Jurkat, Clone E6-1 (cell line): ENCODE measurements around the gene GAL. TPM values are rescaled to one million over a fixed set of nuclear protein-coding genes. Genes with fewer than 3 reads are reported as not detected.
"Not testable (repeated sequence)": the region's sequence is repeated elsewhere in the genome, so short reads cannot be mapped to it uniquely, and the experiment has no call there.

Source experiments
- DNase-seq: peaks from one replicate; pipeline ENCODE4 v3.0.0-alpha.2; 2011; ENCODE audit warnings: low read depth, low spot score
- H3K4me3 ChIP-seq: 2 replicates; pipeline ENCODE4 v1.5.1; 2011; ENCODE audit warnings: mild to moderate bottlenecking, low read length, control low read depth, moderate library complexity
- polyA plus RNA-seq: library from polyadenylated mRNA; unstranded; fragments of >200 nt; gene quantifications from one replicate; pipeline ENCODE4 v1.2.1, GENCODE V29; 2012; ENCODE audit warnings: missing spikeins; ENCODE audit not compliant: insufficient read length, insufficient read depth

GAL gene
- not detected for polyA plus RNA-seq

DNA sequence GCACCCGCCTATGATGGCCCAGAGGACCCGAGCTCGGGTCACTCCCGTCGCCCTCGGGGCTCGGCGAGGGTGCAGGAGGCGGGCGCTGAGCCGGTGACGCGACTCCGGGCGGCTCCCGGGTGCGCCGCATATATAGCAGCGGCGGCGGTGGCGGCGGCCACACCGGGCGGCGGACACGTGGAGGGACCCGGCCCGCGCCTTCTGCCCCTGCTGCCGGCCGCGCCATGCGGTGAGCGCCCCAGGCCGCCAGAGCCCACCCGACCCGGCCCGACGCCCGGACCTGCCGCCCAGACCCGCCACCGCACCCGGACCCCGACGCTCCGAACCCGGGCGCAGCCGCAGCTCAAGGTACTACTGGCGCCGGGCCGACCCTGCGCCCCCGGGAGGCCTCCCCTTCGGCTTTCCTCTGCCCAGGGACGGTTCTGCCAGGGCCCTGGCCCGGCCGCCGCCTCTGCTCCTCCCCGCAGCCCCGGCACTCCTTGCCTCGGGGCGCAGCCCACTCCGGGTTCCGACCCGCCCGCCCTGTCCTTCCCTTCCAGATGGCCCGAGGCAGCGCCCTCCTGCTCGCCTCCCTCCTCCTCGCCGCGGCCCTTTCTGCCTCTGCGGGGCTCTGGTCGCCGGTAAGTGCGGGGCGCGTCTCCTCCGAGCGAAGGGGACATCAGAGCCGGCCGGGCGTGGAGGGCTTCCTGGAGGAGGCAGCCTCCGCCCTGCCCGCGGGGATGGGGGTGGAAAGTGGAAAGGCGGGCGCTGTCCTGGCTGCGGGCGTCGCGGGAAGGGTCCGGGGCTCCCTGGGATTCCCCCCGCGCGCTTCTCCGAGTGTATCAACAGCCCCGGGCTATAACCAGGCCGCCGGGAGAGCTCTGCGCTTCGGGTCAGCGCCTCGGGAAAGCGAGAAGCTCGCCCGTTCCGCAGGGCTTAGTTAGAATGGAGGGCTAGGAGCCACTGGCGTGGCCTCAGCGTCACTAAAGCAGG lies at the start of gene GAL:
Gene GAL (plus strand): TSS at position 160 of the 972 bp plus-strand sequence. CDS start 380 bp downstream, at position 540.
- H3K4me3 ChIP-seq, result no peak within 1 kb of the TSS
- no peak for DNase-seq

- DNase-seq, H3K4me3 ChIP-seq: not testable (repeated sequence)
Measured at GRCh38 chr11:68634606-68635005, 49.7 kb upstream of the GAL start.

GRCh38 chr11:68635172-68635571 lies 49.2 kb upstream of the GAL start:
- DNase-seq, H3K4me3 ChIP-seq: not testable (repeated sequence)

DNA sequence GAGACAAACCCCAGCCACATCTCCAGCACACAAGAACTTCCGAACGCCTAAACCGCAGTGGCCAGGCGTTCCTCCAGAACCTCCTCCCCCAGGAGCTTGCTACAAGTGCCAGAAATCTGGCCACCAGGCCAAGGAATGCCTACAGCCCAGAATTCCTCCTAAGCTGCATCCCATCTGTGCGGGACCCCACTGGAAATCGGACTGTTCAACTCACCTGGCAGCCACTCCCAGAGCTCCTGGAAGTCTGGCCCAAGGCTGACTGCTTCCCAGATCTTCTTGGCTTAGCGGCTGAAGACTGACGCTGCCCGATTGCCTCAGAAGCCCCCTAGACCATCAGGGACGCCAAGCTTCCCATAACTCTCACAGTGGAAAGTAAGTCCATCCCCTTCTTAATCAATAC lies 48.5 kb upstream of the GAL start:
- DNase-seq, H3K4me3 ChIP-seq: not testable (repeated sequence)

DNA sequence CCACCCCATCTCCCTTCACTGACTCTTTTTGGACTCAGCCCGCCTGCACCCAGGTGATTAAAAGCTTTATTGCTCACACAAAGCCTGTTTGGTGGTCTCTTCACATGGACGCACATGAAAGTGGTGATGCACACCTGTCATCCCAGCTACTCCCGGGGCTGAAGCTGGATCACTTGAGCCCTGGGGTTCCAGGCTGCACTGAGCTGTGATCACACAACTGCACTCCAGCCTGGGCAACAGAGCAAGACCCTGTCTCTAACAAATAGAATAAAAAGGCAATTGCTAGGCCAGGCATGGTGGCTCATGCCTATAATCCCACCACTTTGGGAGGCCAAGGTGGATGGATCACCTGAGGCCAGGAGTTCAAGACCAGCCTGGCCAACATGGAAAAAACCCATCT lies 45.0 kb upstream of the GAL start:
- not testable (repeated sequence) for H3K4me3 ChIP-seq, DNase-seq

DNA sequence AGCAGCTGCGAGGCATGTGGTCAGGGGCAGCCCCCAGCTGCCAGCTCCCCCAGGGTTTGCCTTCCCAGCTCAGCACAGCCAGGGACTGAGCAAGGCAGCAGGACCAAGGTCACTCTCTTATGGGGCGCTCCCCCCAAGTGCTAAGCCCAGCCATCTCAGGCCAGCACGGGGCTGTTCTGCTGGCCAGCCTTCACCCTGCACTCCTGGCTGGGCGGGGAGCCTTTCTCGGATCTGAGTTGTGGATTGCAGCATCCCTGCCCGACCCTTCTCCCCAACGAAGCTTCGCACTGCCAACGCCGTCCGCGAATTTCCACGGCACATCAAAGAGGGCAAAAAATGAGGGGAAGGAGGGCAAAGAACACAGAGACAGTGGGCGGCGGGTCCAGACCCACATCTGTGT lies 42.5 kb upstream of the GAL start:
- no peak for DNase-seq
- H3K4me3 ChIP-seq, result no peak overlapping the region

GRCh38 chr11:68643585-68643984 lies 40.8 kb upstream of the GAL start:
- no peak overlapping the region for H3K4me3 ChIP-seq
- DNase-seq, result no peak

- H3K4me3 ChIP-seq, result no peak overlapping the region
- DNase-seq, result no peak
Measured at GRCh38 chr11:68646832-68647231, 37.5 kb upstream of the GAL start.

DNA sequence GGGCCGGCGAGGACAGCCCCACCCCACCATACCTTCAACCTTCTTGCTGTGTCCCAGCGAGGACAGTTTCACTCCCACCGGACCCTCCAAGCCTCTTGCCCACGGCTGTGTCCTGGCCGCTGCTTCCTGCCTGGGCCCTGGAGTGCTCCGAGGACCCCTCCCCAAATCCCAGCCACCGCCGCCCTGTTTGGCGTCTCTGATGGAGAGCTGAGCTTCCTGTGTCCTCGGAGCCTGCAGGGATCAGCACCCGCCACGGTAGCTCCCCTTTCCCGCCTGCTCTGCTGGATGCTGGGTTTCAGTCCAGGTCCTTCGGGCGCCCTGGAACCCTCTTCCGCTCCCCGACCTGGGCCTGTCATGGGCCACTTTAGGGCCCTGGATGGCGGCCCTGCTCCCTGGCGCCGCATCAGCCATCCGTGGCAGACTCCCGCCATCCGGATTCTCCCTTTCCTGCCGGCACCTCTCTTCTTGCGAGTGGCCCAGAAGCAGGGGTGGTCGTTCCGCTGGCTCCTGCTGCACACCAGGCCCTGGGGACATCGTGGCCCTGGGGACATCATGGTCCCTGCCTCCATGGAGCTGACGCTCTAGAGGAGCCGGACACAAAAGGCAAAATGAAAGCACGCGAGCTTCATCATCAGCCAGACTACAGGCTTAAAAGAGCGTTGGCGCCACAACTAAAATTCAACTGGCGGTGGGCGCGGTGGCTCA lies 34.3 kb upstream of the GAL start:
- no peak overlapping the region for H3K4me3 ChIP-seq
- DNase-seq, result no peak

- no peak for DNase-seq
- no peak overlapping the region for H3K4me3 ChIP-seq
Measured at GRCh38 chr11:68650801-68651200, 33.5 kb upstream of the GAL start.

- no peak for DNase-seq
- no peak overlapping the region for H3K4me3 ChIP-seq
Measured at GRCh38 chr11:68651208-68651984, 32.9 kb upstream of the GAL start.

DNA sequence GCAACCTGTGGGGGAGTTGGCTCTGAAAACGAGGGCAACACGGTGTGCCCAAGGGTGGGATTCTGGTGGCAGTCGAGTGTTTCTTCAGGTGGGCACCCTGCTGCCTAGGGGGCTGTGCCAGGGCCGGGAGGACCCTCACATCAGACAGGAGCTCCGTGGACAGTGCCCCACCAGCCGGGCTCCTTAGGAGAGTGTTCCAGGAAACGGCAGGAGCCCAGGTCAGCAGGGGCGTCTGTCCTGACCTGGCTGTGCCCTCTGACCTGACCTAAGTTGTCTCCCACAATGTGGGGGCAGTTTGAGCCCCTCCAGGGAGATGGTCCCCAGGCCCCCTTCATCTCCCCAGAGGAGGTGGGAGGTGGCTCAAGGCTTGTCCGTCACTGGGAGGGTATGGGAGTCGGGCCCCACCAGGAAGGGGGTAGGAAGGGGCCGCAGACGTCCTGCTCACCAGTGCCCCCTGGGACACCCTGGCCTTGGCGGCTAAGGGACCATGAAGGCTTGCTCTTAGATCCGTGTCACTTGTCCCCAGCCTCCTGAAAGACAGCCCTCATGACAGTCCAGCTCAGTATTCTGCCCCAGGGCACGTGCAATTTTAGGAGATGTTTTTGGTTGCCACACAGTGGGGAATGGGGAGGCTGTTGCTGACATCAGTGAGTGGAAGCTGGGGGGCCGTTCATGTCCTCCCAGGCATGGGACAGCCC lies 32.2 kb upstream of the GAL start:
- DNase-seq, result no peak
- no peak overlapping the region for H3K4me3 ChIP-seq

GRCh38 chr11:68652683-68653156 lies 31.6 kb upstream of the GAL start:
- no peak for DNase-seq

GRCh38 chr11:68653486-68654430 lies 30.6 kb upstream of the GAL start:
- no peak overlapping the region for H3K4me3 ChIP-seq

More at GRCh38 chr11:68652683-68653156, 31.6 kb upstream of the GAL start:
- no peak overlapping the region for H3K4me3 ChIP-seq

GRCh38 chr11:68654978-68655377 lies 29.4 kb upstream of the GAL start:
- H3K4me3 ChIP-seq, result no peak overlapping the region
- no peak for DNase-seq

More at GRCh38 chr11:68653486-68654430, 30.6 kb upstream of the GAL start:
- DNase-seq, result no peak

DNA sequence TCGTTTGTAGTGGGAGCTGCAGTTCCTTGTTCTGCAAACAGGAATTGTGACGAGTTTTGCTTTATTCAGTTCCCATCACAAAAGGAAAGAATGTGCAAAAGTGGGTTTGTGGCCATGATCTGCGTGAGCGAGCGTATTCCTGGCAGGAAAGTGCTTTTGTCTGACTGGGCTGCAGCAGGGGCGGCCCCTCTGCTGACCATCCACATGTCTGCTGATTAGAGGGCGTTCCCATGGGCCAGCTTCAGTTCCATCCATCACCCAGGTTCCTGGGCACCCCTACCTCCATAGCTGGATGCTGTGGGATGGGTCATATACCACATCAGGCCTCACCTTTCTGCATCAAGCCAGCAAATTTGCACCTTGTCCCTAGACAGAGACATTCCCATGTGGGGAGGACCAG lies 28.9 kb upstream of the GAL start:
- no peak for DNase-seq
- H3K4me3 ChIP-seq, result no peak overlapping the region

- no peak overlapping the region for H3K4me3 ChIP-seq
Measured at GRCh38 chr11:68655806-68656205, 28.5 kb upstream of the GAL start.

More at GRCh38 chr11:68655806-68656205, 28.5 kb upstream of the GAL start:
- DNase-seq, result no peak
